Heart left ventricle (tissue), 16 donors: ENCODE data around the gene SLC37A1. TPM values are rescaled to one million over a fixed set of nuclear protein-coding genes. Genes with fewer than 3 reads are reported as not detected.

Experiments
- ATAC-seq, 4 donors: fragments of 200-7000 bp; cut with Tn5 transposase; one replicate each; pipeline ENCODE4 v1.9.1; 2020 to 2022; ENCODE audit warnings: moderate library complexity in 4 of 4, mild to moderate bottlenecking in 3 of 4, moderate number of reproducible peaks in 1 of 4
- DNase-seq, 5 donors: peaks; one replicate each; pipeline ENCODE4 v3.0.0-alpha.2; 2020
- H3K27ac ChIP-seq, 12 donors: fragments of 200-600 bp; sonication (generic) in 4 of 12; one replicate each; pipeline versions ENCODE4 v1.5.0 to v1.8.0; 2016 to 2022; ENCODE audit warnings: mild to moderate bottlenecking in 2 of 12
- H3K27me3 ChIP-seq, 9 donors: fragments of 200-600 bp; sonication (generic) in 2 of 9; one replicate each; pipeline versions ENCODE4 v1.5.1 to v1.8.0; 2016 to 2022; ENCODE audit warnings: mild to moderate bottlenecking in 3 of 9
- H3K36me3 ChIP-seq, 9 donors: fragments of 200-600 bp; sonication (generic) in 2 of 9; one replicate each; pipeline versions ENCODE4 v1.5.0 to v1.8.0; 2018 to 2022; ENCODE audit warnings: mild to moderate bottlenecking in 2 of 9
- H3K4me1 ChIP-seq, 12 donors: fragments of 200-600 bp; sonication (generic) in 4 of 12; one replicate each; pipeline versions ENCODE4 v1.5.0 to v1.8.0; 2016 to 2022; ENCODE audit warnings: mild to moderate bottlenecking in 3 of 12
- H3K4me3 ChIP-seq, 12 donors: fragments of 200-600 bp; sonication (generic) in 4 of 12; one replicate each; pipeline versions ENCODE4 v1.5.0 to v1.8.0; 2017 to 2022; ENCODE audit warnings: mild to moderate bottlenecking in 9 of 12, moderate library complexity in 4 of 12
- H3K9me3 ChIP-seq, 12 donors: fragments of 200-600 bp; sonication (generic) in 4 of 12; one replicate each; pipeline versions ENCODE4 v1.5.0 to v1.8.0; 2016 to 2022; ENCODE audit warnings: mild to moderate bottlenecking in 1 of 12
- POLR2A ChIP-seq, 2 donors: fragments of 450-650 bp; IDR thresholded peaks; one replicate each; pipeline ENCODE4 v1.6.1; 2017; ENCODE audit warnings: antibody characterized with exemption in 2 of 2, mild to moderate bottlenecking in 2 of 2, moderate library complexity in 2 of 2
- WGBS, 4 donors: extraction: QIAGEN DNeasy Blood & Tissue Kit in 2 of 4; methylation state at CpG; one replicate each; pipeline versions ENCODE4 v1.1.5 to v1.1.7; 2013 to 2018; 5-methylcytosine and 5-hydroxymethylcytosine counted together
- intact Hi-C, 10 donors: fragments of 100-400 bp; cut with DNase I; formaldehyde crosslinking; loops; one replicate each; pipeline versions ENCODE4 v1.11.1 to v1.14.2; 2022
- long read RNA-seq, 3 donors: library from polyadenylated mRNA; unstranded; transcript quantifications; one replicate each; pipeline ENCODE4 v2.0.0, GENCODE V29; 2020 to 2021
- polyA plus RNA-seq, 2 donors: library from polyadenylated mRNA; stranded (reverse); fragments of 200-250 nt; gene quantifications; one replicate each; pipeline ENCODE4 v1.2.3, GENCODE V29; 2013
- total RNA-seq, 9 donors: library from RNA; depleted of rRNA in 2 of 9; stranded (reverse); fragments of >200 nt in 2 of 9; fragmentation: NEBNext Ultra II Directional in 3 of 9; extraction: Animal tissue kit (Norgen Biotek cat#: 25700) in 3 of 9; gene quantifications; one replicate each; pipeline versions ENCODE4 v1.1.0 to v1.2.4, GENCODE V29; 2016 to 2023
- TF ChIP-seq, protein P1 (sequence below), 12 donors: fragments of 200-600 bp; sonication (generic) in 4 of 12; IDR thresholded peaks; one replicate each; pipeline versions ENCODE4 v1.5.0 to v1.8.0; 2018 to 2022; ENCODE audit warnings: antibody characterized with exemption in 12 of 12, mild to moderate bottlenecking in 5 of 12
- donor health status: ischemic (EF 13 %, LVEDD 7.1; RV severe dilation, severe dysfunction).
- donor health status: healthy with polysubstance abuse.
- donor health status: DM: no; HTN: yes; CAD: no.
- donor health status: DM: no; HTN: no; CAD: no.
- donor health status: ischemic (EF 25% LVEDD 6.9; RV normal size, moderate dysfunction).
- donor health status: ischemic (EF 25% LVEDD 5.7; RV mildly dilated, moderate dysfunction).
- donor health status: healthy.
- donor health status: DM: yes; HTN: yes; CAD: no.
- donor health status: ischemic (EF 35%, LVEDD 5.7; RV mildly dilated, moderate dysfunction).
- donor health status: nonischemic (EF 11% LVEDD 7.7; RV severe dilation, severe dysfunction).
- donor health status: DM: yes; HTN: yes; CAD: no.
- donor health status: PGD.
- donor health status: ischemic (EF 29% LVEDD 5.4; RV normal size, mild dysfunction).
- donor health status: nonischemic (EF 23%, LVEDD 6.1; RV moderate dilation, normal function).

Gene SLC37A1
- total RNA-seq (10 to 100 TPM in 1 of 9 donors, 1 to 10 TPM in 8; 3.1 to 13.0 (median 5.7) TPM), polyA plus RNA-seq (1 to 10 TPM; 2.2 TPM)
- long read RNA-seq, donor 1, partial matches to known transcripts = 2 of 6 reads
- long read RNA-seq, donor 1, other reads (novel, unspliced or antisense) = 4 of 6 reads
- long read RNA-seq, donor 2, partial matches to known transcripts = 0 of 22 reads
- long read RNA-seq, donor 2, other reads (novel, unspliced or antisense) = 20 of 22 reads
- long read RNA-seq, donor 3, partial matches to known transcripts = 1 of 9 reads
- long read RNA-seq, donor 3, other reads (novel, unspliced or antisense) = 6 of 9 reads

DNA sequence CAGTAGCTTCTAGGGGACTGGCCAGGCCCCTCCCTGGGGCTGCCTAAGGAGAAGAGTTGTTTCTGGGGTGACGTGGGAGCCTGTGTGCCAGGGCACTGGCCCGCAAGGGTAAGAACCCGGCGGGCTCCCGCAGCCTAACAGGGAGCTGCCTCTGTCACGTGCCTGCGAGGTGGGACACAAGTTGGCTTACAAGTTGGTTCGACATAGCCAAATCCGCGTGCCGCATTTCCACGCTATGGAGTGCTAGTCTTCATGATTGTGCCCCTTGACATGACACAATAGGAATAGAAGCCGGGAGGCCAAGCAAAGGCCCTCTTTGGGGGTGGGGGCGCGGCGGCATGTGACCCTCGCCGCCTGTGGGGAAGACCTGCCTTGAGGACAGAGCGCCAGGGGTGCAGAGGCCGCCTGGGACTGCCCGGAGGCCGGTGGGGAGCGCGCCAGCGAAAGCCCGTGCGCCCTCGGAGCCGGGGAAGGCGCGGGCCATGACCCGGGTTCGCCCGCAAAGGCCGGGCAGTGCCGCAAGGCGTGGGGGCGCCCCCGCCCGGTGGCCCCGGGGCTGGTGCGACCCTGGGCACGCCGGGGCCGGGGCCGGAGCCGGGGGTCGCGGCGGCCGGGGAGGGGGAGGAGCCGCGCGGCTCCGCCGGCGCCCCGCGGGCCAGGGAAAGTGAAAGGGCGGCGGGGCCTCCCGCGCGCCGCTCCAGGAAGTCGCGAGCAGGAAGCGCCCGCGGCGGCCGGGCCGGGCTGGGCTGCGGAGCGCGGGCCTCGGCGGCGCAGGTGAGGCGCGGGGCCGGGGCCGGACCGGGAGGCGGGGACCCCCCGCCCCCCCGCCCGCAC lies at the start of gene SLC37A1:
TSS of gene SLC37A1 (plus strand) at position 702 of the 834 bp plus-strand sequence. CDS start 4,603 bp downstream, outside the sequence.
- 13 to 30% (median 17%) methylated on average over 35 to 88 of the region's 88 CpGs for WGBS, 4 donors

DNA sequence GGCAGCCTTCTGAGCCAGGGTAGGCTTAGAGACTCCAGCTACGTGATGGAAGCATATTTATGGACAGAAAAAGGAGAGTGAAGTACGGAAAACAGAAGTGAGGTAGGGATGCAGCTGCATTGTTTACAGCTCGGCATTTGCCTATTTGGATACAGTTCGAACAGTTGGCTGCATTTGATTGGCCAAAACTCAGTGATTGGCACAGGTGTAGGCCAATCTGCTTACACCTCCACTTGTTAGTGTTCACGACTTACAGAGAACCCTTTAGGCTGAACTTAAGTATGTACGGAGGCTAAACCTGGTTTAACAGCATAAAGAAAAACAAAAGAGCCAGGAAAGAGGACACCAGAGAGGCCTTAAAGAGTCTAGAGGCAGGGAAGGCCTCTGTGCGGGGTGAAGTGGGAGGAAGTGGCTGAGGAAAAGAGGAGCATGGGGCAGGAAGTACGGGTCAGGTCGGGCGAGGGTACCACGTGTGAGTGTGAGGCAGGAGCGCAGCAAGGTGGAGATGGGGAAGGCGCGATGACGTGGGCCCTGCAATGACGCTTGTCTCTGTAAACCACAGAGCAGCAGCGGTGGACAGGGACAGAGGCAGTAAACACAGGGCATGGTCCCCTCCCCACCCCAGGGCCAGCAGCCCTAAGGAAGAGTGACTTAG lies 49.7 kb upstream of the SLC37A1 start:
- intact Hi-C loops = no loop called here
- H3K36me3 ChIP-seq = no peaks in the 10 kb centered on the region
- no peaks in the 10 kb centered on the region for H3K27me3 ChIP-seq
- H3K4me1 ChIP-seq = peaks cover 0 to 27% (median 0%) of the 10 kb centered on the region in 12 donors
- no peak overlapping the region for H3K27ac ChIP-seq
- TF ChIP-seq, protein P1, sequence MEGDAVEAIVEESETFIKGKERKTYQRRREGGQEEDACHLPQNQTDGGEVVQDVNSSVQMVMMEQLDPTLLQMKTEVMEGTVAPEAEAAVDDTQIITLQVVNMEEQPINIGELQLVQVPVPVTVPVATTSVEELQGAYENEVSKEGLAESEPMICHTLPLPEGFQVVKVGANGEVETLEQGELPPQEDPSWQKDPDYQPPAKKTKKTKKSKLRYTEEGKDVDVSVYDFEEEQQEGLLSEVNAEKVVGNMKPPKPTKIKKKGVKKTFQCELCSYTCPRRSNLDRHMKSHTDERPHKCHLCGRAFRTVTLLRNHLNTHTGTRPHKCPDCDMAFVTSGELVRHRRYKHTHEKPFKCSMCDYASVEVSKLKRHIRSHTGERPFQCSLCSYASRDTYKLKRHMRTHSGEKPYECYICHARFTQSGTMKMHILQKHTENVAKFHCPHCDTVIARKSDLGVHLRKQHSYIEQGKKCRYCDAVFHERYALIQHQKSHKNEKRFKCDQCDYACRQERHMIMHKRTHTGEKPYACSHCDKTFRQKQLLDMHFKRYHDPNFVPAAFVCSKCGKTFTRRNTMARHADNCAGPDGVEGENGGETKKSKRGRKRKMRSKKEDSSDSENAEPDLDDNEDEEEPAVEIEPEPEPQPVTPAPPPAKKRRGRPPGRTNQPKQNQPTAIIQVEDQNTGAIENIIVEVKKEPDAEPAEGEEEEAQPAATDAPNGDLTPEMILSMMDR (IDR thresholded peaks at IDR 0.05) = no peak
- TF ChIP-seq POLR2A (IDR thresholded peaks at IDR 0.05) = no peak
- ATAC-seq = peak in 1 of 4 donors; percentile 39
- H3K4me3 ChIP-seq = no peak overlapping the region
- 74 to 77% (median 76%) methylated on average over 17 of the region's 17 CpGs for WGBS, 4 donors
- H3K9me3 ChIP-seq = no peaks in the 10 kb centered on the region
- no peak for DNase-seq

More for the DNA sequence above, at the start of gene SLC37A1:
- peak within 1 kb of the TSS; percentile 65 to 90 (median 81) for H3K4me3 ChIP-seq
- no peaks in the 10 kb centered on the region for H3K27me3 ChIP-seq
- peaks cover 0 to 23% (median 13%) of the 10 kb centered on the region in 12 donors for H3K4me1 ChIP-seq
- DNase-seq (peak in 2 of 5 donors; percentile 30 to 68), ATAC-seq (peak in 3 of 4 donors; percentile 31 to 51 (median 47))
- peaks cover 0 to 4% (median 3%) of the 10 kb centered on the region in 9 donors for H3K36me3 ChIP-seq
- no peaks in the 10 kb centered on the region for H3K9me3 ChIP-seq
- intact Hi-C loops = no loop called here
- TF ChIP-seq, protein P1 (IDR thresholded peaks at IDR 0.05) = peak in 2 of 12 donors; percentile 10 to 16
- no peak for TF ChIP-seq POLR2A (IDR thresholded peaks at IDR 0.05)
- H3K27ac ChIP-seq = peak within 1 kb of the TSS in 11 of 12 donors; percentile 50 to 85 (median 71)

DNA sequence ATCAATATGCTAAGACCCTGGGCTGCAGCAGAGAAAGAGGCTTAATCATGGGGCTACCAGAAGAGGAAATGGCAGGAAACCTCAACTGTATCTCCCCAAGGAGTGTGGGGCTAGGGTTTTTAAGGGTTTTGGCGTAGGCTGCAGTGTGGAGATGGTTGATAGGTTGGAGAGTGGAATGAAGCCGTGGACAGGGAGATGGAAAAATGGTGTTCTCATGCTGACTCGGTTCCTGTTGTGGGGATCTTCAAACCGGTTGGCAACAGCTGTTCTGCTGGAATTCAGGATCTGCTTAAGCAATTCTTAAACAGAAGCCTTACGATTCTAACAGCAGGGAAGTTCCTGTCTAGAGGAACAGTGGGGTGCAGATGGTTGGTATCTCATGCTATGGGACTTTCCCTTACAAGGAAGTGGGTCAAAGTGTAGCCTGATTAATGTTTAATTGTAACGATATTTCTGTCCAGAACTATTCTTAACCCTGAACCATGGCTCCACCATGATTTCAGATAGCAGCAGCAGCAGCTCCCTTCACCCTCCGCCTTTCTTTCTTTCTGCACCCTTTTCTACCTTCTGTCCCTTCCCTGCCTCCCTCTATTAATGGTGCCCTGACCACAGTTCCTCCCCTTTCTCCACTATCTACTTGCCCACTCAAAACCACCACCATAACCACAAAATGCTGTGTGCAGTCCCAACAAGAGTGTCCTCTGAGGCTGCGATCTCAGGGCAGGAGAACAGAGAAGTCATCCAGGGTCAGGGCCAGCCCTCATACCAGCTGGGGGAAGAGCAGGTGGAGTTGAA lies 48.4 kb upstream of the SLC37A1 start:
- DNase-seq (no peak), ATAC-seq (peak in 1 of 4 donors; percentile 17)
- Histone ChIP-seq H3K4me3 (no peak overlapping the region), H3K27ac (no peak overlapping the region), H3K4me1 (peaks cover 0 to 27% (median 0%) of the 10 kb centered on the region in 12 donors), H3K9me3 (no peaks in the 10 kb centered on the region), H3K36me3 (no peaks in the 10 kb centered on the region), H3K27me3 (no peaks in the 10 kb centered on the region)
- 50 to 63% (median 55%) methylated on average over 8 of the region's 8 CpGs for WGBS, 4 donors
- TF ChIP-seq POLR2A (IDR thresholded peaks at IDR 0.05) = no peak
- TF ChIP-seq, protein P1 (IDR thresholded peaks at IDR 0.05) = no peak
- intact Hi-C loops = no loop called here
